ENCODE results near the gene MYO1D. TPM values are rescaled to one million over a fixed set of nuclear protein-coding genes. Genes with fewer than 3 reads are reported as not detected.
"Not testable (repeated sequence)": the region's sequence is repeated elsewhere in the genome, so short reads cannot be mapped to it uniquely, and the experiment has no call there.

The MYO1D gene
- total RNA-seq, 6 donors from 2014 or later = 63.0 to 139 (median 91.9) TPM

DNA sequence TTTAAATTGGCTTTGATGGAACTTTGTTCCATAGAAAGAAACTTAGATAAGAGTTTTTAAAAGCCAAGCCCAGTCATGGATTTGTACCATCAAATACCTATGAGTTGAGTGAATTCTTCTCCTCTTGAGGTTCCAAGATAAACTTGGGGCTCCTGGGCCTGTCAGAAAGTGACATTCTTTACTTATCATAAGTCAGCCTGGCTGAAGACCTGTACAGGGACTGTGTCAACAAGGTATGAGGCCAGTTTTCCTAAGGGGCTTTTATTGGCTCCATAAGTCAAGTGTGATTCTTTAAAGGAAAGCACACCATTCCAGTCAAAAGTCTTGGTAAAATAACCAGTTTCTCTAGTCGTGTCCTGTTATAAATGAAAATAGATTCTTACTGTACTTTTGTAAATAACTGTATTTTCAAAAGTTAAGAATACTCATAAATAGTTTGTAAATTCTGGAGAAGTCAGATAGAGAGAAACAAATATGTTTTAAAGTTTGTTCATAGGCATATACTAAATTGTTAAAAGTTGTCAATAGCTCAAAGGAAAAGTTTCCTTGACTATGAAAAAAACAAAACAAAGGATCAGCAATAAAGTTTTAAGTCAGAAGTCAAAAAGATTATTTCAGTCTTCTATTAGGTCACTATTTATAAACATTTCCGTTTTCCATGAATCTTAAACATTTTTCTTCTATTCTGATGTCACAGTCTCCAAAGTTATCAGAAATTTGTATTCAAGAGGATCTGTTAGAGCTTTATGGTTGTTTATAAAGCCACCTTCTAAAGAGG lies 22.5 kb upstream of the MYO1D start:
- Histone ChIP-seq H3K36me3 (no peaks in the 10 kb centered on the region), H3K4me3 (no peak overlapping the region), H3K27ac (no peak overlapping the region), H3K4me1 (no peaks in the 10 kb centered on the region), H3K9me3 (no peaks in the 10 kb centered on the region), H3K27me3 (no peaks in the 10 kb centered on the region)
- 64 to 69% methylated on average over 2 of the region's 2 CpGs for WGBS, 2 donors
- no peak for ATAC-seq (ENCODE audit: low FRiP score in 2 of 2)
- no peak for DNase-seq
- TF ChIP-seq, protein P1, sequence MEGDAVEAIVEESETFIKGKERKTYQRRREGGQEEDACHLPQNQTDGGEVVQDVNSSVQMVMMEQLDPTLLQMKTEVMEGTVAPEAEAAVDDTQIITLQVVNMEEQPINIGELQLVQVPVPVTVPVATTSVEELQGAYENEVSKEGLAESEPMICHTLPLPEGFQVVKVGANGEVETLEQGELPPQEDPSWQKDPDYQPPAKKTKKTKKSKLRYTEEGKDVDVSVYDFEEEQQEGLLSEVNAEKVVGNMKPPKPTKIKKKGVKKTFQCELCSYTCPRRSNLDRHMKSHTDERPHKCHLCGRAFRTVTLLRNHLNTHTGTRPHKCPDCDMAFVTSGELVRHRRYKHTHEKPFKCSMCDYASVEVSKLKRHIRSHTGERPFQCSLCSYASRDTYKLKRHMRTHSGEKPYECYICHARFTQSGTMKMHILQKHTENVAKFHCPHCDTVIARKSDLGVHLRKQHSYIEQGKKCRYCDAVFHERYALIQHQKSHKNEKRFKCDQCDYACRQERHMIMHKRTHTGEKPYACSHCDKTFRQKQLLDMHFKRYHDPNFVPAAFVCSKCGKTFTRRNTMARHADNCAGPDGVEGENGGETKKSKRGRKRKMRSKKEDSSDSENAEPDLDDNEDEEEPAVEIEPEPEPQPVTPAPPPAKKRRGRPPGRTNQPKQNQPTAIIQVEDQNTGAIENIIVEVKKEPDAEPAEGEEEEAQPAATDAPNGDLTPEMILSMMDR (IDR thresholded peaks at IDR 0.05) = no peak
- TF ChIP-seq EP300 (IDR thresholded peaks at IDR 0.05) (no peak), POLR2A (IDR thresholded peaks at IDR 0.05) (no peak), POLR2AphosphoS5 (IDR thresholded peaks at IDR 0.05) (no peak)

DNA sequence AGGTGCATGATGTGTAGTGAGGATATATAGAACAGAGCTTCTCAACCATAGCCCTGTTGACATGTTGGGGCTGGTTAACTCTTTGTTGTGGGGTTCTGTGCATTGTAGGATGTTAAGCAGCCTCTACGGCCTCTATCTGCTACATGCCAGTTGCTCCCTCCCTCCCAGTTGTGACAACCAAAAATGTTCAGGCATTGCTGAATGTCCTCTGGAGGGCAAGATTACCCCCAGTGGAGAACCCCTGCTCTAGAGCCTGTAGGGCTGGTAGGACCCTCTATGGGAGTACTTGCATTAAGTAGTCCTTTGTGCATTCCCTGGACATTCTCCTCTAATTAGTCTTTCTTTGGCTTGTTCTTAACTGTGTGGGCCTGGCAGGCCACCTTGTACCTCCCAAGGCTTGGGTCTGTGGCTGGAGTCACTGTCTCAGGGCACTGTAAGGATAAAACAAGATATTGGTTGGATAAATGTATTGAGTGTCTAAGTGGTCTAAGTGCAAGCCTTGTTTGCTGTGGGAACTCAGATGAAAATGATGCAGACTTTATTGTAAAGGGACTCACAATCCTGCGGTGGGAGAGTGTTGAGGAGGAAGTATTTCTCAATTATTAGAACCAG lies 19.8 kb upstream of the MYO1D start:
- ATAC-seq (ENCODE audit: low FRiP score in 2 of 2) (peak in 1 of 2 donors; percentile 30), DNase-seq (no peak)
- no peaks in the 10 kb centered on the region for H3K4me1 ChIP-seq
- no peak overlapping the region for H3K27ac ChIP-seq
- H3K36me3 ChIP-seq = no peaks in the 10 kb centered on the region
- no peaks in the 10 kb centered on the region for H3K9me3 ChIP-seq
- H3K4me3 ChIP-seq = no peak overlapping the region
- H3K27me3 ChIP-seq = no peaks in the 10 kb centered on the region
- 67 to 72% methylated on average over 2 of the region's 2 CpGs for WGBS, 2 donors
- TF ChIP-seq EP300 (IDR thresholded peaks at IDR 0.05) (no peak), POLR2A (IDR thresholded peaks at IDR 0.05) (no peak), POLR2AphosphoS5 (IDR thresholded peaks at IDR 0.05) (no peak)
- TF ChIP-seq, protein P1 (IDR thresholded peaks at IDR 0.05) = no peak

DNA sequence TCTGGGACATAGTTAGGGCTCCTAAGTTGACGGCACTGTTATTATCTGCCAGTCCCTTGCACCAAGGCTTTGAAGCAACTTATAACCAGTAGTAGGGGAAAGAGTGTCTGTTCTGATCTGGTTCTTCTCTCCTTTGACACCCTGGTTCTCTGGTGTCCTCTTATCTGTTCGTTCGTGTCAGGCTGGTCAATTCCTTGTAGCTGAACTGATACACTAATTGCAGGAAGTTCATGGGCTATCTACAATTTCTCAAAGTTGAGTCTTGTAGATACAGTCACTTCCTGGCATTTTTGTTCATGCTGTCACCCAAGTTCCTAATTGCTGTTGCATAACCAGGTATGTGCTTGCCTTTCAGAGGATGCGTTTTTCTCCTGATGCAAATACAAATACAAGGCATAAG lies 17.3 kb upstream of the MYO1D start:
- TF ChIP-seq, protein P1 (IDR thresholded peaks at IDR 0.05) = no peak
- no peak for TF ChIP-seq EP300 (IDR thresholded peaks at IDR 0.05)
- TF ChIP-seq POLR2AphosphoS5 (IDR thresholded peaks at IDR 0.05) = no peak
- no peak for TF ChIP-seq POLR2A (IDR thresholded peaks at IDR 0.05)
- 76 to 79% methylated on average over 4 of the region's 4 CpGs for WGBS, 2 donors

DNA sequence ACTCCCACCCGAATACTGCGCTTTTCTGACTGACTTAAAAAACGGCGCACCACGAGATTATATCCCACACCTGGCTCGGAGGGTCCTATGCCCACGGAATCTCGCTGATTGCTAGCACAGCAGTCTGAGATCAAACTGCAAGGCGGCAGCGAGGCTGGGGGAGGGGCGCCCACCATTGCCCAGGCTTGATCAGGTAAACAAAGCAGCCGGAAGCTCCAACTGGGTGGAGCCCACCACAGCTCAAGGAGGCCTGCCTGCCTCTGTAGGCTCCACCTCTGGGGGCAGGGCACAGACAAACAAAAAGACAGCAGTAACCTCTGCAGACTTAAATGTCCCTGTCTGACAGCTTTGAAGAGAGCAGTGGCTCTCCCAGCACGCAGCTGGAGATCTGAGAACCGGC lies 10.5 kb upstream of the MYO1D start:
- not testable (repeated sequence) for H3K4me3 ChIP-seq
- 52% methylated on average over 3 of the region's 14 CpGs; no CpG with 5 or more reads in 1 of the 2 donors for WGBS, 2 donors

More for the DNA sequence above, 17.3 kb upstream of the MYO1D start:
- Histone ChIP-seq H3K27me3 (no peaks in the 10 kb centered on the region), H3K9me3 (no peaks in the 10 kb centered on the region), H3K27ac (no peak overlapping the region), H3K4me1 (no peaks in the 10 kb centered on the region), H3K4me3 (no peak overlapping the region), H3K36me3 (no peaks in the 10 kb centered on the region)
- no peak for DNase-seq
- no peak for ATAC-seq (ENCODE audit: low FRiP score in 2 of 2)

DNA sequence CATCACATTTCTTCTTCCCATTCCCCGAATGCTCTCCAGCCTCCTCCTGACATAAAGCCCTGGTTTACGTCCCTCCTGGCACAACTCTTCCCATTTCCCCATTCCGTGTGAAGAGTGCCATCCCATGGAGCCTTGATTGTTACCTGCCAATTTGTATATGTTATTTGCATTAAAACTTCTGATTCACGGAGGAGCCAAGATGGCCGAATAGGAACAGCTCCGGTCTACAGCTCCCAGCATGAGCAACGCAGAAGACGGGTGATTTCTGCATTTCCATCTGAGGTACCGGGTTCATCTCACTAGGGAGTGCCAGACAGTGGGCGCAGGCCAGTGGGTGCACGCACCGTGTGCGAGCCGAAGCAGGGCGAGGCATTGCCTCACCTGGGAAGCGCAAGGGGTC lies 10.0 kb upstream of the MYO1D start:
- ATAC-seq (ENCODE audit: low FRiP score in 2 of 2) = not testable (repeated sequence)

More for the DNA sequence above, 10.5 kb upstream of the MYO1D start:
- H3K9me3 ChIP-seq; H3K27me3 ChIP-seq; H3K36me3 ChIP-seq; H3K4me1 ChIP-seq; ATAC-seq (ENCODE audit: low FRiP score in 2 of 2); DNase-seq; H3K27ac ChIP-seq: not testable (repeated sequence)

More for the DNA sequence above, 10.0 kb upstream of the MYO1D start:
- not testable (repeated sequence) for H3K9me3 ChIP-seq, H3K27me3 ChIP-seq, H3K36me3 ChIP-seq, H3K27ac ChIP-seq, DNase-seq, H3K4me3 ChIP-seq, H3K4me1 ChIP-seq
- 96 to 98% methylated on average over 8 to 9 of the region's 16 CpGs for WGBS, 2 donors
